ENCODE measurements around the gene RGS9.

DNA sequence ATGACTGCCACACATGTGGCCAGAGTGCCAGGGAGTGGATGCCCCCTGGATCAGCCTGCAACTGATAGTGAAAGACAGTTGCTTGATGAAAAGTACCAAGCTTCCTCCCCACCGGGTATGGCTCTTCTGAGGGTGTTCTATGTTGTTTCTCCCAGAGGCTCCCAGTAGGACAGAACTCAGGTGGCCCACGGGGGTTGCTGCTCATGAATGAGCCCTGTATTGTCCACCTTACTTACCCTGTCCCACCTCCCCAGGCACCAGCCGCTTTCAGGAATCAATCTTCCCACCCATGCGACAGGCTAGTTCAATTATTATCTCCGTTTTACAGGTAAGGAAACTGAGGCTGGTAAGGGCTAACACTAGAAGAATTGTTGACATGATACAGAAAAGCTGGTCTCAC, 34.9 kb upstream of the RGS9 start:
- TF ChIP-seq, protein P1, sequence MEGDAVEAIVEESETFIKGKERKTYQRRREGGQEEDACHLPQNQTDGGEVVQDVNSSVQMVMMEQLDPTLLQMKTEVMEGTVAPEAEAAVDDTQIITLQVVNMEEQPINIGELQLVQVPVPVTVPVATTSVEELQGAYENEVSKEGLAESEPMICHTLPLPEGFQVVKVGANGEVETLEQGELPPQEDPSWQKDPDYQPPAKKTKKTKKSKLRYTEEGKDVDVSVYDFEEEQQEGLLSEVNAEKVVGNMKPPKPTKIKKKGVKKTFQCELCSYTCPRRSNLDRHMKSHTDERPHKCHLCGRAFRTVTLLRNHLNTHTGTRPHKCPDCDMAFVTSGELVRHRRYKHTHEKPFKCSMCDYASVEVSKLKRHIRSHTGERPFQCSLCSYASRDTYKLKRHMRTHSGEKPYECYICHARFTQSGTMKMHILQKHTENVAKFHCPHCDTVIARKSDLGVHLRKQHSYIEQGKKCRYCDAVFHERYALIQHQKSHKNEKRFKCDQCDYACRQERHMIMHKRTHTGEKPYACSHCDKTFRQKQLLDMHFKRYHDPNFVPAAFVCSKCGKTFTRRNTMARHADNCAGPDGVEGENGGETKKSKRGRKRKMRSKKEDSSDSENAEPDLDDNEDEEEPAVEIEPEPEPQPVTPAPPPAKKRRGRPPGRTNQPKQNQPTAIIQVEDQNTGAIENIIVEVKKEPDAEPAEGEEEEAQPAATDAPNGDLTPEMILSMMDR (IDR thresholded peaks at IDR 0.05; ENCODE audit: poor library complexity) = no peak
- TF ChIP-seq EZH2phosphoT487 (IDR thresholded peaks at IDR 0.05; ENCODE audit: low read depth, severe bottlenecking, unreplicated experiment) = no peak
- TF ChIP-seq EZH2 (IDR thresholded peaks at IDR 0.05; ENCODE audit: borderline replicate concordance) = no peak
